Activated T-helper 2 cell treated with anti-CD3 and anti-CD28 coated beads, Interferon-gamma antibody, Interleukin-2, Interleukin-4, amounts not matched to agents 10 μg/mL and 5 μg/mL and 100 μg/mL, durations not matched to agents 14 hours and 24 hours and 36 hours (primary cell): ENCODE measurements around the gene FBXO34. TPM values are rescaled to one million over a fixed set of nuclear protein-coding genes. Genes with fewer than 3 reads are reported as not detected.

ENCODE experiments used
- DNase-seq: peaks from one replicate; pipeline ENCODE4 v3.0.0; 2021; ENCODE audit warnings: low spot score
- H3K27ac Mint-ChIP-seq: one replicate; pipeline ENCODE4 v1.8.0; 2021; ENCODE audit warnings: mixed read lengths
- H3K27me3 Mint-ChIP-seq: one replicate; pipeline ENCODE4 v1.8.0; 2021; ENCODE audit warnings: low read depth, mixed read lengths
- H3K36me3 Mint-ChIP-seq: one replicate; pipeline ENCODE4 v1.8.0; 2021; ENCODE audit warnings: low read depth, mixed read lengths
- H3K4me1 Mint-ChIP-seq: one replicate; pipeline ENCODE4 v1.8.0; 2021; ENCODE audit warnings: low read depth, mixed read lengths
- H3K4me3 Mint-ChIP-seq: one replicate; pipeline ENCODE4 v1.8.0; 2021; ENCODE audit warnings: low read depth, mild to moderate bottlenecking, moderate library complexity, mixed read lengths
- H3K9me3 Mint-ChIP-seq: one replicate; pipeline ENCODE4 v1.8.0; 2021; ENCODE audit warnings: mixed read lengths
- intact Hi-C: fragments of 100-400 bp; cut with micrococcal nuclease; formaldehyde crosslinking; loops from one replicate; pipeline ENCODE4 v1.15.1; 2023
- total RNA-seq: library from RNA; stranded (reverse); gene quantifications from 2 replicates; pipeline ENCODE4 v1.2.3, GENCODE V29; 2022

FBXO34 gene
- total RNA-seq, 1 donor from 2014 or later = 19.7 TPM

DNA sequence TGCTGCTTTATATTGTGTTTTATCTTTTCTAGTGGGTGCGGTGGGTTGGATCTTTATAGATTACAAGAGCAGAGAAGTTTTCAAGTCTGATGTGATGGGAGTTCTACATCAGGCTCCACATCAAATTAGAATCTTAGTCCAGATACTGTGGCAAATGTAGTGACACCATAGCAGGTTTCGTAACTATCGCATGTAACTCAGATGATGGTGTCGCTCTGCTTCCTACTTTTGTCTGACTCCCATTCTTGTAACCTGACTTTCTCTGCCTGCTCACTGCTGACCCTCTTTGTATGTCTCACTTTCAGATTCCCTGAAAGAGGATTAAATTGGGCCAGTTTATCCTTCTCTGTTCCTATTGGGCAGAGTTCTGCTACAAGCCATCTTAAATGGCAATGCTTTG, 22.8 kb upstream of the FBXO34 start:
- H3K27ac Mint-ChIP-seq = no peak overlapping the region
- intact Hi-C loops = no loop called here
- H3K36me3 Mint-ChIP-seq = no peaks in the 10 kb centered on the region
- peaks cover 32% of the 10 kb centered on the region for H3K27me3 Mint-ChIP-seq
- H3K4me1 Mint-ChIP-seq = no peaks in the 10 kb centered on the region
- no peak for DNase-seq
- H3K9me3 Mint-ChIP-seq = no peaks in the 10 kb centered on the region
- no peak overlapping the region for H3K4me3 Mint-ChIP-seq

DNA sequence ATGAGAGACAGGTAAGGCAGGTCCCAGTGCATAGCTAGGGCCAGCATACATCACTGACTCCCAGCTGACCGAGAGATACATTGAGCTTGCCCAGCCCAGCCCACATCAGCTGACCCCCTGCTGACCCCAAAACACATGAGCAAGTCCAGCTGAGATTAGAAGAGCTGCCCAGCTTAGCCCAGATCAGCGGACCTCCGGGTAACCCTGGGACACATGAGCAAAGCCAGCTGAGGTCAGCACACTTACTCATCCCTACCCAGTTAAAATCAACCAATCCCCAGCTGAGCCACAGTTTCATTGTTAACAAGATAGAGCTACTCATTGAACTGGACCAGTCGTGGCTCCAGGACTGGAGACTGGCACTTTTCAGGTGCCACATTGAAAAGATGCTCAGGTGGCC, 21.8 kb upstream of the FBXO34 start:
- Mint-ChIP-seq H3K4me3 (no peak overlapping the region), H3K9me3 (no peaks in the 10 kb centered on the region), H3K4me1 (no peaks in the 10 kb centered on the region), H3K27me3 (peaks cover 32% of the 10 kb centered on the region), H3K36me3 (no peaks in the 10 kb centered on the region), H3K27ac (no peak overlapping the region)
- DNase-seq = no peak
- intact Hi-C loops = no loop called here

DNA sequence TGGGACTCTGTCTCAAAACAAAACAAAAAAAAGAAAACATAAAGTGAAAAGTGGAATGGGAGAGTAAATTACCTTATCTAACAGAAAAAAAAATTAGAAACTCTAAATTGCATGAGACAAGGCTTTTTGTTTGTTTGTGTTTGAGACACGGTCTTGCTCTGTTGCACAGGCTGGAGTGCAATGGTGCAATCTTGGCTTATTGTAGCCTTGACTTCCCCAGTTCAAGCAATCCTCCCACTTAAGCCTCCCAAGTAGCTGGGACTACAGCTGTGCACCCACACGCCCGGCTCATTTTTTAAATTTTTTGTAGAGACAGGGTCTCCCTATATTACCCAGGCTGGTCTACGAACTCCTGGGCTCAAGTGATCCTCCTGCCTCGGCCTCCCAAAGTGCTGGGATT, 17.9 kb upstream of the FBXO34 start:
- Mint-ChIP-seq H3K27ac (no peak overlapping the region), H3K4me3 (no peak overlapping the region), H3K4me1 (no peaks in the 10 kb centered on the region), H3K9me3 (no peaks in the 10 kb centered on the region), H3K27me3 (peaks cover 26% of the 10 kb centered on the region), H3K36me3 (no peaks in the 10 kb centered on the region)
- intact Hi-C loops = no loop called here
- no peak for DNase-seq

DNA sequence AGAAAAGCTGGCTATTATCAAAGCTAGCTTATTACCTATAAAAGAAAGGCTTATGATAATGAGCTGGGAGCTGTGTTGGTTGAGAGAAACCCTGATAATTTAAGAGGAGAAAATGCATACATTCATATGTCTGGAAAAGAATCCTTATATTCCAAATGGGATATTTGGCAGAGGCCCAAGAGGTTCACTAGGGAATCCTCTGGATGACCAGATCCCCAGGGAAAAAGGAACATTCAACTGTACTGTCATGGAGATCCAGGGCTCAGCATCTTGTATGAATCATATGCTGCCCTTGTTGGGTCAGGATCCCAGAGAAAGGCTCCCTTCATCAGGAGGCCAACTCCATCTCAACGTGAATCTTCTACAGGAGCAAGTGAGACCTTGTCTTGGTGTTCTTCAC, 16.6 kb upstream of the FBXO34 start:
- Mint-ChIP-seq H3K4me3 (no peak overlapping the region), H3K9me3 (no peaks in the 10 kb centered on the region), H3K27me3 (peaks cover 18% of the 10 kb centered on the region), H3K36me3 (no peaks in the 10 kb centered on the region), H3K4me1 (no peaks in the 10 kb centered on the region), H3K27ac (no peak overlapping the region)
- intact Hi-C loops = no loop called here
- no peak for DNase-seq

DNA sequence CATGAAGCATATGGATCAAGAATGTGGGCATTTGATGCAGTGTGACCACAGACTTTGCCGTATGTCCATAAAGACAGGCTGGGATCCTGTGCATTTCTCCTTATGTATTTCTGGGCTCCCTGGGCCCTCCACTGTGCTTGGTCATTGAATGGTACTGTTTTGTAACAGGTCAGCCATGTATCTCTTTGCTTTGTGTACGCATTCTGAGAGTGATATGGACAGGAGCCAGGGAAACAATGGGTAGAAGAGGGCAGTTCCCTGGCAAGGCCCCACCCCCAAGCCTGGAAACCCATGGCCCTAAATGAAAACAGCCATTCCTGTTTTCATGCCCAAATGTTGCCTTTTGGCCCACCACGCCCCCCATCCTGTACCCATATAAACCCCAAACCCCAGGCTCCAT, 15.2 kb upstream of the FBXO34 start:
- no peak for DNase-seq
- H3K9me3 Mint-ChIP-seq = no peaks in the 10 kb centered on the region
- peaks cover 23% of the 10 kb centered on the region for H3K27me3 Mint-ChIP-seq
- H3K36me3 Mint-ChIP-seq = no peaks in the 10 kb centered on the region
- intact Hi-C loops = no loop called here
- no peak overlapping the region for H3K27ac Mint-ChIP-seq
- no peaks in the 10 kb centered on the region for H3K4me1 Mint-ChIP-seq
- H3K4me3 Mint-ChIP-seq = no peak overlapping the region

DNA sequence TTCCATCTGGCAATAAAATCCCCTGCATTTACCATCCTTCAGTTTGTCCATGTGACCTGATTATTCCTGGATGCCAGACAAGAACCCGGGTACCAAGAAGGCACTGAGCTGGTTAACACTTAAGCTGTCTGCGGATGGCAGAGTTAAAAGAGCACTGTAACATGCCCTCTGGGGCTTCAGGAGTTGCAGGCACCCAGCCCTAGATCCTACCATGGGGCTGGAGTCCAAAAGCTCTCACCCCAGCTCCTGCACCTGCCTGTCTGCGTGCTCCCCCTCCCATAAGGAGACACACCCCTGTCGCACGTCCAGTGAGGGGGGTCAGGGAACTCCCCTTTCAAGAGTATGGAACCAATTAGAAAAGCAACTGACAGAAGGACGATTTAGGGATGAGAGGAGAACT, 14.6 kb upstream of the FBXO34 start:
- Mint-ChIP-seq H3K36me3 (no peaks in the 10 kb centered on the region), H3K27me3 (peaks cover 24% of the 10 kb centered on the region), H3K9me3 (no peaks in the 10 kb centered on the region), H3K4me1 (no peaks in the 10 kb centered on the region), H3K4me3 (no peak overlapping the region), H3K27ac (no peak overlapping the region)
- DNase-seq = no peak
- intact Hi-C loops = no loop called here

DNA sequence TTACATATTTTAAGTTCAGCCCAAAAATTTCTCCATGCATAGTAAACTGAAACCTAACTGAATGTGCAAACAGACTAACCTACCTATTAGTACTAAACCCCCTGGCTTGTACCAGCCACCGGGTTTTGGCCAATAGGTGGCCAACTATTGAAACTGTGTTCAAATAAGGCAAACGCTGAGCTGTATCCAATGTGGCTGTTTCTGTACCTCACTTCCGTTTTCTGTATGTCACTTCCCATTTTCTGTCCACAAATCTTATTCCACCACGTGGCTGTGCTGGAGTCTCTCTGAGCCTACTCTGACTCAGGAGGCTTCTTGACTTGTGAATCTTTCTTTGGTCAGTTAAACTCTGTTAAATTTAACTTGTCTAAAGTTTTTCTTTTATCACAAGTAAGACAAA, 6.0 kb upstream of the FBXO34 start:
- Mint-ChIP-seq H3K36me3 (no peaks in the 10 kb centered on the region), H3K9me3 (no peaks in the 10 kb centered on the region), H3K27me3 (peaks cover 17% of the 10 kb centered on the region), H3K4me3 (no peak overlapping the region), H3K27ac (no peak overlapping the region), H3K4me1 (no peaks in the 10 kb centered on the region)
- intact Hi-C loops = no loop called here
- no peak for DNase-seq

DNA sequence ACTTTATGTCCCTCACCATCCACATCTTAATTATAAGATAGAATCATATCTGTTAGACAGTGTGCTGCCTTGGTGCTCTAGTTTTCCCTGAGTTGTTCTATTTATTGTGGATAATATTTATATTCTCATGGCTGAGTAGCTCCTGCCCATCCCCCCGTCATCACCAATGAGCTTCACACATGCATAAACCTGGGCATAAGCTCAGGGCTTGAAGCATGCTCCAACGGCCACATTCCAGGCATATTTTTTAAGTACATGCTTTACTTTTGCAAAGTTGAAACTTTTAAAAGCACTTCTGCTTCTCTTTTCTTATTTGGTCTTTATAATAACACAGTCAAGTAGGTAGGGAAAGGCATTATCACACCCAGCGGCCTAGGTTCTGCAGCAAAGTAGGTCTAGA, 3.4 kb upstream of the FBXO34 start:
- Mint-ChIP-seq H3K27ac (no peak overlapping the region), H3K27me3 (peaks cover 4% of the 10 kb centered on the region), H3K4me1 (peaks cover 16% of the 10 kb centered on the region), H3K4me3 (no peak overlapping the region), H3K36me3 (no peaks in the 10 kb centered on the region), H3K9me3 (no peaks in the 10 kb centered on the region)
- intact Hi-C loops = no loop called here
- no peak for DNase-seq

DNA sequence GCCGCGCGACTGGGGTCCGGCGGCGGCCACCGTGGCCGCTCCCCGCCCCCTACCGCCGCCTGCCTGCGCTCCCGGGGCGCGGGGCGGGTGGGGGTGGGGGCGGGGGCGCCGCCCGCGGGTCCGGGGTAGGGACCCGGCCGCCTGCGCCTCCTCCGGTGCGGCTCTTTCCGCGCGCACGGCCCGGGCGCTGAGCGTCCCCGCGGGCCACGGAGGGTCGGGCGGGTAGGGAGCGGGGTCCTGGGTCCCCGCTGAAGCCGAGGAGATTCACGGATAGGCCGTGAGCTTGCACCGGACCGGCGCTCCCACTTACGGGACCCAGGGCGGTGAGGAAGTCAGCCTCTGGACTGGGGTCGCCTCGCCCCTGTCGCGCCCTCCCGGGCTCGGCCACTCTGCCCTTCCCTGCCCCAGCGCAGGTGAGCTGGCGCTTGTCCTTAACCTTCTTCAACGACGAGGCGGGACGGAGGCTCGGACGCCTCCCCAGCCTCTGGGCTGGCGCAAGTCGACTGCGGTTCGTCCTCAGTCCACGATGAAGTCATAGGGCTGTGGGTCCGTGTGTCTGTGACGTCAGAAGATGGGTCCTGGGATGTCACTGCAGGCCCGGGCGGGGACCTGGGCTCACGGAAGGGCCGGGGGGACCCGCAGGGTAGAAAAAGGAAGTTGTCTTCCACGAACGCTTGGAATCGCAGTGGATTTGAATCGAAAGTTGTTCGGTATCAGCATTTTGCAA, 514 bp downstream of the FBXO34 start:
- peak; percentile 66 for DNase-seq
- intact Hi-C loops = loop anchor here (1.0 to 10.0 kb wide), 7 partner anchors 58 to 313 kb away; partner anchors contain the start of genes ATG14, DLGAP5 and KTN1
- H3K27ac Mint-ChIP-seq = peak overlapping the region; percentile 92
- peaks cover 47% of the 10 kb centered on the region for H3K4me1 Mint-ChIP-seq
- H3K4me3 Mint-ChIP-seq = peak overlapping the region; percentile 86
- no peaks in the 10 kb centered on the region for H3K9me3 Mint-ChIP-seq
- H3K27me3 Mint-ChIP-seq = no peaks in the 10 kb centered on the region
- peaks cover 16% of the 10 kb centered on the region for H3K36me3 Mint-ChIP-seq

DNA sequence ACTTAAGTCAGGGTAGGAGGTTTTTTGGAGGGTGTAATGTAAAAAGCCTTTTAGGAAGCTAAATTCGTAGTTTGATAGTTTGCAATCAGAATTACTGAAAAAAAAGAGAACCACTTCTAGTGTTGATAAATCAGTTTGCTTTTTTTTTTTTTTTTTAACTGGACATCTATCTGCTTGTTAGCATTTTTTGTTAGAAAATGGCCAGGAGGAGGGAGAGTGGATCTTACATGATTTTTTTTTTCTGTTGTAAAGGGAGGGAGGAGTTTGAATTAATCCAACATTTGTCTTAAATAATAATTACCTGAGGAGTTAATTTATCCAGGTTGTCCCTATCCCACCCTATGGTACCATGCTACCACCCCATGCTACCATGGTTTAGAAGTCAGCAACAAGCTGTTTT, 1.2 kb downstream of the FBXO34 start:
- no peak for DNase-seq
- peak overlapping the region; percentile 86 for H3K4me3 Mint-ChIP-seq
- H3K27me3 Mint-ChIP-seq = no peaks in the 10 kb centered on the region
- intact Hi-C loops = loop anchor here (10.0 kb wide), 2 partner anchors 142 to 312 kb away; partner anchors contain the start of genes ATG14 and KTN1
- peaks cover 52% of the 10 kb centered on the region for H3K4me1 Mint-ChIP-seq
- H3K27ac Mint-ChIP-seq = peak overlapping the region; percentile 92
- no peaks in the 10 kb centered on the region for H3K9me3 Mint-ChIP-seq
- peaks cover 16% of the 10 kb centered on the region for H3K36me3 Mint-ChIP-seq

DNA sequence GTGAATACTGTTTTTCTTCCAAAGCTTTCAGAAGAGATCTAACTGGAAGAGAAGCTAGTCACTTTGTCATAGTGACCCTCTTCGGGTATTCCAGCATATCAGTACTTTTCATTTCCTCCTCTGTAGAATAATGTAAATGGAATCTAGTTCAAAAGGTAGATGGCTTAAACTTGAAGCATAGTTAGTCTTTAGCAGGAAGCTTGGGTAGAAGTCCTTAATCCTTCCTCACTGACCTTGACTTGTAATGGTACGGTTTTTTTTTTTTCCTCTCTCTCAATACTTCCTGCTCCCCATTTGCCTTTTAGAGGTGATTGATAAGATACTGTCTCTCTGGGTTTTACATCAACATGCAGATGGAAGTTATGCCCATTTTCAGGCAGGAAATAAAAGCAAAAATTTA, 1.7 kb downstream of the FBXO34 start:
- H3K27me3 Mint-ChIP-seq = no peaks in the 10 kb centered on the region
- no peak for DNase-seq
- peaks cover 16% of the 10 kb centered on the region for H3K36me3 Mint-ChIP-seq
- H3K9me3 Mint-ChIP-seq = no peaks in the 10 kb centered on the region
- H3K4me1 Mint-ChIP-seq = peaks cover 57% of the 10 kb centered on the region
- peak overlapping the region; percentile 92 for H3K27ac Mint-ChIP-seq
- intact Hi-C loops = loop anchor here (10.0 kb wide), 2 partner anchors 142 to 312 kb away; partner anchors contain the start of genes ATG14 and KTN1
- H3K4me3 Mint-ChIP-seq = peak overlapping the region; percentile 86

DNA sequence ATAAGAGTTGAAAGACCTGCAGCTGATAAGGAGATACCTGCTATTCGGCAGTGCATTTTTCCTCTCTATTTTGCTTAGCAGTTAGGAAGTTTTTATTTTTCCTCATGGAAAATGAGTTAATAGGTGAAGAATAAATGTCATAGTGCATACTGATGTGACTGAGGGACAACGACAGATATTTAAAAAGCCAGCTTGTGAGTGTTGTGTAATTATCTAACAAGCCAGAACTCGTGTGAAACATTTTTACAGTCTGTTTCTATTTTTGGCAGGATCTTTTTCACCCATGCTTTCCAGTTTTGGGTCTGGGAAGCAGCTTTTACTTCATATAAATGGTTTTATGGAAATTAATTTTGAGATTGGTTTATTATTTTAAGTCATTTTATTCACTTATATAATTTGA, 2.9 kb downstream of the FBXO34 start:
- Mint-ChIP-seq H3K27ac (no peak overlapping the region), H3K4me3 (no peak overlapping the region), H3K27me3 (no peaks in the 10 kb centered on the region), H3K9me3 (no peaks in the 10 kb centered on the region), H3K4me1 (peaks cover 62% of the 10 kb centered on the region), H3K36me3 (peaks cover 16% of the 10 kb centered on the region)
- DNase-seq = no peak
- intact Hi-C loops = loop anchor here (10.0 kb wide), 2 partner anchors 141 to 311 kb away; partner anchors contain the start of genes ATG14 and KTN1

DNA sequence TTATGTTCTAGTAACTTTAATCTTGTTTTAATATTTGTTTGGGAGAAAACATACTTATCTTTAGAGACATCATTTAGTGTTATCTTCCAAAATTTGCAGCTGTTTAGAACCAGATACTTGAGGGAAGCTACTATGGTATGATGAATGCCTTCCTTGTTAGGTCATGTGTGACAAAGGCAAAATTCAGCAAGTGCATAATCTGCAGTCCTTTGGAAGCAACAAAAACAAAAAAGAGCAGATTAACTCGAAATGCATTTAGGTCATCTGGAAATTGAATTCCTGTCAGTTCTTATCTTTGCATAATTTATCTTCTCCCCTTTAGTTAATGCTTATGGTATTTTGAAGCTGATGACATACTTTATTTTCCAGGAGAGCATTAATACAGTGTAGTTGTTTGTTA, 3.5 kb downstream of the FBXO34 start:
- DNase-seq = no peak
- Mint-ChIP-seq H3K4me3 (no peak overlapping the region), H3K27me3 (no peaks in the 10 kb centered on the region), H3K36me3 (peaks cover 22% of the 10 kb centered on the region), H3K9me3 (no peaks in the 10 kb centered on the region), H3K4me1 (peaks cover 66% of the 10 kb centered on the region), H3K27ac (no peak overlapping the region)
- intact Hi-C loops = loop anchor here (10.0 kb wide), 2 partner anchors 140 to 310 kb away; partner anchors contain the start of genes ATG14 and KTN1
